DOHH2 (cell line): ENCODE measurements around the gene CDHR1.
A peak's percentile ranks its signal among the peaks of the same experiment; 100 is the strongest.

Source experiments
- H3F3A ChIP-seq: fragments of 200-600 bp; sonication (generic), shearing (Covaris generic); 2 replicates; pipeline ENCODE4 v1.6.0; 2016; ENCODE audit warnings: antibody characterized with exemption, mild to moderate bottlenecking; ENCODE audit not compliant: control insufficient read depth, insufficient read depth
- H3K27ac ChIP-seq: fragments of 200-600 bp; sonication (generic); 2 replicates; pipeline ENCODE4 v1.5.1; 2014; ENCODE audit warnings: low read depth, mild to moderate bottlenecking, low read length, moderate library complexity
- H3K27me3 ChIP-seq: fragments of 200-600 bp; sonication (generic); 2 replicates; pipeline ENCODE4 v1.6.1; 2014; ENCODE audit warnings: mild to moderate bottlenecking, low read length, mixed read lengths; ENCODE audit not compliant: control insufficient read depth
- H3K36me3 ChIP-seq: fragments of 200-600 bp; sonication (generic); 2 replicates; pipeline ENCODE4 v1.6.1; 2014; ENCODE audit warnings: mild to moderate bottlenecking, low read length, moderate library complexity, mixed read lengths; ENCODE audit not compliant: control insufficient read depth
- H3K4me1 ChIP-seq: fragments of 200-600 bp; sonication (generic); 2 replicates; pipeline ENCODE4 v1.6.1; 2014; ENCODE audit warnings: mild to moderate bottlenecking, low read length, mixed read lengths; ENCODE audit not compliant: control insufficient read depth
- H3K4me2 ChIP-seq: fragments of 200-600 bp; sonication (generic); 2 replicates; pipeline ENCODE4 v1.6.0; 2014; ENCODE audit warnings: mild to moderate bottlenecking, low read length, moderate library complexity
- H3K4me3 ChIP-seq: fragments of 200-600 bp; sonication (generic); 2 replicates; pipeline ENCODE4 v1.5.1; 2014; ENCODE audit warnings: mild to moderate bottlenecking, low read length, mixed read lengths
- H3K79me2 ChIP-seq: fragments of 200-600 bp; sonication (generic); 2 replicates; pipeline ENCODE4 v1.6.1; 2014; ENCODE audit warnings: mild to moderate bottlenecking, low read length, mixed read lengths; ENCODE audit not compliant: control insufficient read depth
- H3K9me2 ChIP-seq: fragments of 200-600 bp; sonication (generic); replicated peaks from 2 replicates; pipeline ENCODE4 v1.6.1; 2014; ENCODE audit warnings: mild to moderate bottlenecking, low read length, mixed read lengths; ENCODE audit not compliant: control insufficient read depth
- H3K9me3 ChIP-seq: fragments of 200-600 bp; sonication (generic); 2 replicates; pipeline ENCODE4 v1.6.1; 2014; ENCODE audit warnings: antibody characterized with exemption, low read length, mixed read lengths; ENCODE audit not compliant: control insufficient read depth, insufficient read depth
- H4K20me1 ChIP-seq: fragments of 200-600 bp; sonication (generic); 2 replicates; pipeline ENCODE4 v1.6.0; 2014; ENCODE audit warnings: low read depth, mild to moderate bottlenecking, antibody characterized with exemption, low read length, moderate library complexity; ENCODE audit not compliant: control insufficient read depth, insufficient read depth
- EZH2phosphoT487 ChIP-seq: fragments of 200-600 bp; sonication (generic); IDR thresholded peaks from 2 replicates; pipeline ENCODE4 v1.6.1; 2017; ENCODE audit warnings: borderline replicate concordance, mild to moderate bottlenecking, antibody characterized with exemption, low read length, moderate library complexity, mixed read lengths
- TF ChIP-seq, protein P1 (sequence below): fragments of 200-600 bp; sonication (generic); IDR thresholded peaks from one replicate; pipeline ENCODE4 v1.5.1; 2014; ENCODE audit warnings: antibody characterized with exemption, mild to moderate bottlenecking, low read depth, low read length; ENCODE audit not compliant: poor library complexity, severe bottlenecking

The CDHR1 gene

DNA sequence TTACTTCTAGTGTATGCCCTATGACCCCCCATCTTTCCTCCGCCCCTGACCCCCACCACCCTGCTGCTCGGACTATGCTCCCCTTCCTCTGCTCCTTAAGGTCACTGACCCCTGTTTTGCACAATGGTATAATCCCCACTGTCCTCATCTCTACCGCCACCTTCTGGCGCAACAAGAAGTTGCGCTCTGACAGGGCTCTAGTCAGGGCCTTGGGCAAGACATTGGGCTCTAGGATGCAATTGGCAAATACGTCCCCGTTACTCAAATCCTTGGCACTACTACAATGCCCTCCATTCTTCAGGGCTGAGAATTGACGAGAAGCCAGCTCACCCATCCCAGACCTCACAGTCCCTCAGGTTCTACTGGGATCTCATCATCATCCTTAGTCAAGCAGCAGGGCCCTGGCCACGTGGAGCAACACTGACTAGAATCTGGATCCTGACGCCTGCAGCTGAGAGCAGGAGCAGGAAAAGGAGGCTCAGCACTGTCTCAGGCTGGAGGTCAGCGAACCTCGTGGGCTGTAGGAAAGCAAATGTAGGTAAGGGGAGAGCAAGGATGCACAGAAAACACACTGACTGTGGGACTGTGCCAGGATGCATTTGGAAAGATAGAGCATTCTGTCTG is 20.4 kb downstream of the CDHR1 start:
- Histone ChIP-seq H3F3A (no peaks in the 10 kb centered on the region), H3K9me2 (no peaks in the 10 kb centered on the region), H3K27ac (no peak overlapping the region), H3K4me2 (no peak overlapping the region), H3K4me1 (no peaks in the 10 kb centered on the region), H3K9me3 (no peaks in the 10 kb centered on the region), H3K79me2 (no peaks in the 10 kb centered on the region), H4K20me1 (no peaks in the 10 kb centered on the region), H3K36me3 (no peaks in the 10 kb centered on the region), H3K27me3 (peaks cover 8% of the 10 kb centered on the region; the same call in 1 of the 2 replicates), H3K4me3 (no peak overlapping the region)
- TF ChIP-seq EZH2phosphoT487, result no peak
- TF ChIP-seq, protein P1, sequence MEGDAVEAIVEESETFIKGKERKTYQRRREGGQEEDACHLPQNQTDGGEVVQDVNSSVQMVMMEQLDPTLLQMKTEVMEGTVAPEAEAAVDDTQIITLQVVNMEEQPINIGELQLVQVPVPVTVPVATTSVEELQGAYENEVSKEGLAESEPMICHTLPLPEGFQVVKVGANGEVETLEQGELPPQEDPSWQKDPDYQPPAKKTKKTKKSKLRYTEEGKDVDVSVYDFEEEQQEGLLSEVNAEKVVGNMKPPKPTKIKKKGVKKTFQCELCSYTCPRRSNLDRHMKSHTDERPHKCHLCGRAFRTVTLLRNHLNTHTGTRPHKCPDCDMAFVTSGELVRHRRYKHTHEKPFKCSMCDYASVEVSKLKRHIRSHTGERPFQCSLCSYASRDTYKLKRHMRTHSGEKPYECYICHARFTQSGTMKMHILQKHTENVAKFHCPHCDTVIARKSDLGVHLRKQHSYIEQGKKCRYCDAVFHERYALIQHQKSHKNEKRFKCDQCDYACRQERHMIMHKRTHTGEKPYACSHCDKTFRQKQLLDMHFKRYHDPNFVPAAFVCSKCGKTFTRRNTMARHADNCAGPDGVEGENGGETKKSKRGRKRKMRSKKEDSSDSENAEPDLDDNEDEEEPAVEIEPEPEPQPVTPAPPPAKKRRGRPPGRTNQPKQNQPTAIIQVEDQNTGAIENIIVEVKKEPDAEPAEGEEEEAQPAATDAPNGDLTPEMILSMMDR, result peak; percentile 75

DNA sequence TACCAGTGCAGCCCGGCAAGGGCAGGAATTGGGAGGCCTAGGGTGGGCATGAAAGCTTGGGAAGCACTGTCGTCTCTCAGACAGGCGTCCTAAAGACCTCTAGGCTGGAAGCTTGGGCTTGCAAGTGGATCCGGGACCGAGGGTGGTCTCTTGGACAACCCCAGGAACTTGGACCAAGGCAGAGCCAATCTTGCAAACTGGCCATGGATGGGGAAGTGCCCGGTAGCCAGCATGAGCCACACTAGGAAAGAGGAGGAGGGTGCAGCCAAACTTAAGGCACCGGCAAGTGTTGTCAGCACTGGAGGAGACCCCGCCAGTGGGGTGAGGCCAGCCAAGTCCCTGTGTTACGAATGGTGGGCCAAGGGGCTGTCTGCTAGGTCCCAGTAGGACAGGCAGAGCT is 22.5 kb downstream of the CDHR1 start:
- no peak overlapping the region for H3K4me3 ChIP-seq
- no peaks in the 10 kb centered on the region for H3K4me1 ChIP-seq
- H3F3A ChIP-seq, result no peaks in the 10 kb centered on the region
- H3K27me3 ChIP-seq, result peaks cover 3% of the 10 kb centered on the region; the same call in 1 of the 2 replicates
- H3K9me3 ChIP-seq, result no peaks in the 10 kb centered on the region
- no peak overlapping the region for H3K4me2 ChIP-seq
- TF ChIP-seq EZH2phosphoT487, result no peak
- TF ChIP-seq, protein P1, result no peak
- no peaks in the 10 kb centered on the region for H4K20me1 ChIP-seq
- no peaks in the 10 kb centered on the region for H3K79me2 ChIP-seq
- H3K9me2 ChIP-seq, result no peaks in the 10 kb centered on the region
- no peak overlapping the region for H3K27ac ChIP-seq
- no peaks in the 10 kb centered on the region for H3K36me3 ChIP-seq

DNA sequence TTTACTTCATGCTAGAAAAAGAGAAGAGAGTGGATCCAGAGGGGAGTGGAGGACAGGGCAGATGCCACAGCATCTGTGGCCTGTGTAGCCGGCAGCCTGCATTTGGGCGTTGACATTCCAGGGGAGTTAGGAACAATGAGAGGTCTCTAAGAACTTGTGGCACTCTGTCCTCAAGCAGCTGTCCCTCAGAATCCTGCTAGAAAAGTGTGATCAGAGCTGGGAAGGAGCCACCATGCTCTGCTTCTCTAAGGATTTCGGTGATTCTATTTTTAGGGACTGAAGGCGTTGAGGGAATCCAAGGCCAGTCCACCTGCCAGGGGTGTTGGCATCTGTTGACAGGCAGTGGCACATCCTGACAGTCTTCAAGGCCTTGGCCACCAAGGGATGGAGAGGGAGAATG is 23.4 kb downstream of the CDHR1 start:
- Histone ChIP-seq H3K4me2 (no peak overlapping the region), H3F3A (no peaks in the 10 kb centered on the region), H3K27me3 (peaks cover 3% of the 10 kb centered on the region; the same call in 1 of the 2 replicates), H3K36me3 (no peaks in the 10 kb centered on the region), H3K79me2 (no peaks in the 10 kb centered on the region), H3K9me2 (no peaks in the 10 kb centered on the region), H3K9me3 (no peaks in the 10 kb centered on the region), H4K20me1 (no peaks in the 10 kb centered on the region), H3K4me1 (no peaks in the 10 kb centered on the region), H3K4me3 (no peak overlapping the region), H3K27ac (no peak overlapping the region)
- TF ChIP-seq EZH2phosphoT487, result no peak
- TF ChIP-seq, protein P1, result no peak
